Body of pancreas (tissue), 4 donors: ENCODE results near the gene DNAJB2.

Experiments
- CTCF ChIP-seq, 7 experiments: fragments of 450-650 bp in 4 of 7; fragments of 200-600 bp in 3 of 7; sonication (generic) in 3 of 7; IDR thresholded peaks; one replicate each; pipeline ENCODE4 v1.5.1; 2016 to 2019; ENCODE audit warnings: antibody characterized with exemption in 7 of 7
- POLR2A ChIP-seq, 3 donors: fragments of 450-650 bp; IDR thresholded peaks; one replicate each; pipeline ENCODE4 v1.6.1; 2016; ENCODE audit warnings: antibody characterized with exemption in 3 of 3, mild to moderate bottlenecking in 2 of 3

DNA sequence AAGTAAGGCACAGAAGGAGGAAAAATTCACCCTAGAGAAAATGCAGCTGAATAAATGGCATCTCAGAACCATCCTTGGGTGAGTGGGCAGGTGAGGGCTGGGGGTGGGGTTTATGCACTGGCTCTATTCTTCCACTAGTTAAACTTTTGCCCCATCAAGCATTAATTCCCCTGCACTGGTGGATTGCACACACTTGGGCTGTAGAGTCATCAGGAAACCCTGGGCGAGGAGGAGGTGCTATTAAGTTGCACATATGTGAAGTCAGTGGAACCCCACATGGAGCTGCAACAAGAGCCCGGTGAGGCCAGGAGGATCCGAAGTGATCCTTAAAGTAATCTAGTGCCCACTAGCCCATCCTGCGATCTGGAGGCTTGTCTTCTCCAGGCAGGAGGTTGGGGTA lies 6.8 kb upstream of the DNAJB2 start:
- TF ChIP-seq CTCF (IDR thresholded peaks at IDR 0.05) (no peak), POLR2A (IDR thresholded peaks at IDR 0.05) (no peak)
